ENCODE data around the gene SCN8A. TPM values are rescaled to one million over a fixed set of nuclear protein-coding genes. Genes with fewer than 3 reads are reported as not detected.

SCN8A gene
- total and polyA plus RNA-seq, 2 donors = 0.21 to 0.57 TPM

- 100% methylated on average over 1 of the region's 1 CpG for WGBS
- Histone ChIP-seq H3K9me3 (ENCODE audit: control insufficient read depth in 2 of 2, insufficient read depth in 1 of 2, low read length in 1 of 2) (no peaks in the 10 kb centered on the region), H3K4me3 (ENCODE audit: low read length in 2 of 2) (no peak overlapping the region), H3K27ac (ENCODE audit: low read depth in 1 of 2, low read length in 1 of 2) (no peak overlapping the region), H3K27me3 (ENCODE audit: control insufficient read depth in 2 of 2, insufficient read depth in 1 of 2, low read length in 1 of 2) (no peaks in the 10 kb centered on the region), H3K36me3 (ENCODE audit: control insufficient read depth in 2 of 2, insufficient read depth in 2 of 2, low read length in 1 of 2) (no peaks in the 10 kb centered on the region), H3K4me1 (ENCODE audit: control insufficient read depth in 2 of 2, insufficient read depth in 2 of 2, low read length in 2 of 2) (no peaks in the 10 kb centered on the region)
- DNase-seq (ENCODE audit: low read depth in 6 of 9, low spot score in 9 of 9) = no peak
Observed at GRCh38 chr12:51705450-51705849, 114.4 kb downstream of the SCN8A start.

DNA sequence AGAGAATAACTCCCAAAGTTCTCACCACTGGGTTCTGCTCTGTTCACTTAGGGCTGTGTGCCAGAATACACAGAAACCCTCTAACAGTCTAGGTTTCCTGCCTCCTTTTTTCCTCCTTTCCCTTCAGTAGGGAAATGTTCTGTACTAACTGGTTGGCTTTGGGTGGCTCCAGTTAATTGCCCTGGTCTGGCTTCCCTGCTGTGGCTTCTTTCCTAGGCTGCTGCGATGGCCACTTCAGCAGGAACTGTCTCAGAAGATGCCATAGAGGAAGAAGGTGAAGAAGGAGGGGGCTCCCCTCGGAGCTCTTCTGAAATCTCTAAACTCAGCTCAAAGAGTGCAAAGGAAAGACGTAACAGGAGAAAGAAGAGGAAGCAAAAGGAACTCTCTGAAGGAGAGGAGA, 115.2 kb downstream of the SCN8A start:
- Histone ChIP-seq H3K4me1 (ENCODE audit: control insufficient read depth in 2 of 2, insufficient read depth in 2 of 2, low read length in 2 of 2) (no peaks in the 10 kb centered on the region), H3K9me3 (ENCODE audit: control insufficient read depth in 2 of 2, insufficient read depth in 1 of 2, low read length in 1 of 2) (no peaks in the 10 kb centered on the region), H3K36me3 (ENCODE audit: control insufficient read depth in 2 of 2, insufficient read depth in 2 of 2, low read length in 1 of 2) (no peaks in the 10 kb centered on the region), H3K27ac (ENCODE audit: low read depth in 1 of 2, low read length in 1 of 2) (no peak overlapping the region), H3K4me3 (ENCODE audit: low read length in 2 of 2) (no peak overlapping the region), H3K27me3 (ENCODE audit: control insufficient read depth in 2 of 2, insufficient read depth in 1 of 2, low read length in 1 of 2) (no peaks in the 10 kb centered on the region)
- no peak for DNase-seq (ENCODE audit: low read depth in 6 of 9, low spot score in 9 of 9)
- WGBS = 93% methylated on average over 3 of the region's 3 CpGs

- Histone ChIP-seq H3K9me3 (ENCODE audit: control insufficient read depth in 2 of 2, insufficient read depth in 1 of 2, low read length in 1 of 2) (no peaks in the 10 kb centered on the region), H3K36me3 (ENCODE audit: control insufficient read depth in 2 of 2, insufficient read depth in 2 of 2, low read length in 1 of 2) (no peaks in the 10 kb centered on the region), H3K4me3 (ENCODE audit: low read length in 2 of 2) (no peak overlapping the region), H3K27ac (ENCODE audit: low read depth in 1 of 2, low read length in 1 of 2) (no peak overlapping the region), H3K27me3 (ENCODE audit: control insufficient read depth in 2 of 2, insufficient read depth in 1 of 2, low read length in 1 of 2) (no peaks in the 10 kb centered on the region), H3K4me1 (ENCODE audit: control insufficient read depth in 2 of 2, insufficient read depth in 2 of 2, low read length in 2 of 2) (no peaks in the 10 kb centered on the region)
- no peak for DNase-seq (ENCODE audit: low read depth in 6 of 9, low spot score in 9 of 9)
- WGBS = 95% methylated on average over 2 of the region's 2 CpGs
Observed at GRCh38 chr12:51714666-51715065, 123.6 kb downstream of the SCN8A start.

DNA sequence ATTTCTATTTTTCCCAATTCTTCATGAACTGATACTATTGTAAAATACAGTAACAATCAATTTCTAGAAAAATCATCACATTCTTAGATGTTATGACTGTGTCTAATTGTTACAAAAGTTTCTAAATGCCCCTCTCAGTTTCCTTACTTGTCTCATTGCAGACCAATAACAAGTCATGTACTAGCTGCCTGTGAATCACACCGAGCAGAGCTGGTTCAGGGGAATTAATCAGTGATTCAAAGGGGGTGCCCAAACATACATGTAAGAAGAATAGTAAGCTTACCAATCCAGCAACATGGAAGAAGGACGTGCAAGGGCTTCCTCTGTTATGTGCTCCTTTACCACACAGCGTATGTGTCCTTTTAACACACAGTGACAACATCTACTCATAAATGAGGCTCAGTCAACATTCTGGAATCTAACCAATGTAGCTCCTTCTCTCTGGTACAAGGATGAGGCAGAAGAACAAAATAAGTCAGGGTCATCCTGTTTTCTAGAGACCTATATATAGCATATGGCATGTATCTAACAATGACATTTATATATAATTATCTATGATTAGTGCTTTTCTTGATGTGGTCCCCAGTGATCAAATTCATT, 126.4 kb downstream of the SCN8A start:
- Histone ChIP-seq H3K36me3 (ENCODE audit: control insufficient read depth in 2 of 2, insufficient read depth in 2 of 2, low read length in 1 of 2) (no peaks in the 10 kb centered on the region), H3K27me3 (ENCODE audit: control insufficient read depth in 2 of 2, insufficient read depth in 1 of 2, low read length in 1 of 2) (peaks cover 0 to 18% of the 10 kb centered on the region in 2 donors), H3K4me1 (ENCODE audit: control insufficient read depth in 2 of 2, insufficient read depth in 2 of 2, low read length in 2 of 2) (peaks cover 0 to 7% of the 10 kb centered on the region in 2 donors), H3K4me3 (ENCODE audit: low read length in 2 of 2) (no peak overlapping the region), H3K27ac (ENCODE audit: low read depth in 1 of 2, low read length in 1 of 2) (no peak overlapping the region), H3K9me3 (ENCODE audit: control insufficient read depth in 2 of 2, insufficient read depth in 1 of 2, low read length in 1 of 2) (peaks cover 0 to 5% of the 10 kb centered on the region in 2 donors)
- no peak for DNase-seq (ENCODE audit: low read depth in 6 of 9, low spot score in 9 of 9)
- 98% methylated on average over 3 of the region's 3 CpGs for WGBS

GRCh38 chr12:51721282-51721940, 130.4 kb downstream of the SCN8A start:
- peak overlapping the region in 1 of 2 donors; percentile 42 for H3K4me3 ChIP-seq (ENCODE audit: low read length in 2 of 2)
- no peaks in the 10 kb centered on the region for H3K36me3 ChIP-seq (ENCODE audit: control insufficient read depth in 2 of 2, insufficient read depth in 2 of 2, low read length in 1 of 2)
- peak in 7 of 9 donors; percentile 5 to 54 (median 11) for DNase-seq (ENCODE audit: low read depth in 6 of 9, low spot score in 9 of 9)
- no peak overlapping the region for H3K27ac ChIP-seq (ENCODE audit: low read depth in 1 of 2, low read length in 1 of 2)
- H3K4me1 ChIP-seq (ENCODE audit: control insufficient read depth in 2 of 2, insufficient read depth in 2 of 2, low read length in 2 of 2) = peaks cover 0 to 7% of the 10 kb centered on the region in 2 donors
- peaks cover 0 to 5% of the 10 kb centered on the region in 2 donors for H3K9me3 ChIP-seq (ENCODE audit: control insufficient read depth in 2 of 2, insufficient read depth in 1 of 2, low read length in 1 of 2)
- H3K27me3 ChIP-seq (ENCODE audit: control insufficient read depth in 2 of 2, insufficient read depth in 1 of 2, low read length in 1 of 2) = peaks cover 0 to 29% of the 10 kb centered on the region in 2 donors
- 17% methylated on average over 44 of the region's 44 CpGs for WGBS

GRCh38 chr12:51722431-51722830, 131.4 kb downstream of the SCN8A start:
- H3K27ac ChIP-seq (ENCODE audit: low read depth in 1 of 2, low read length in 1 of 2) = no peak overlapping the region
- no peak for DNase-seq (ENCODE audit: low read depth in 6 of 9, low spot score in 9 of 9)

GRCh38 chr12:51726161-51726560, 135.1 kb downstream of the SCN8A start:
- H3K36me3 ChIP-seq (ENCODE audit: control insufficient read depth in 2 of 2, insufficient read depth in 2 of 2, low read length in 1 of 2) = no peaks in the 10 kb centered on the region
- peaks cover 0 to 7% of the 10 kb centered on the region in 2 donors for H3K4me1 ChIP-seq (ENCODE audit: control insufficient read depth in 2 of 2, insufficient read depth in 2 of 2, low read length in 2 of 2)
- DNase-seq (ENCODE audit: low read depth in 6 of 9, low spot score in 9 of 9) = no peak
- H3K27me3 ChIP-seq (ENCODE audit: control insufficient read depth in 2 of 2, insufficient read depth in 1 of 2, low read length in 1 of 2) = peaks cover 0 to 23% of the 10 kb centered on the region in 2 donors
- peaks cover 0 to 5% of the 10 kb centered on the region in 2 donors for H3K9me3 ChIP-seq (ENCODE audit: control insufficient read depth in 2 of 2, insufficient read depth in 1 of 2, low read length in 1 of 2)
- 99% methylated on average over 1 of the region's 1 CpG for WGBS
- no peak overlapping the region for H3K27ac ChIP-seq (ENCODE audit: low read depth in 1 of 2, low read length in 1 of 2)
- no peak overlapping the region for H3K4me3 ChIP-seq (ENCODE audit: low read length in 2 of 2)

More at GRCh38 chr12:51722431-51722830, 131.4 kb downstream of the SCN8A start:
- no peaks in the 10 kb centered on the region for H3K36me3 ChIP-seq (ENCODE audit: control insufficient read depth in 2 of 2, insufficient read depth in 2 of 2, low read length in 1 of 2)
- H3K4me3 ChIP-seq (ENCODE audit: low read length in 2 of 2) = no peak overlapping the region
- H3K9me3 ChIP-seq (ENCODE audit: control insufficient read depth in 2 of 2, insufficient read depth in 1 of 2, low read length in 1 of 2) = peaks cover 0 to 5% of the 10 kb centered on the region in 2 donors
- H3K4me1 ChIP-seq (ENCODE audit: control insufficient read depth in 2 of 2, insufficient read depth in 2 of 2, low read length in 2 of 2) = peaks cover 0 to 7% of the 10 kb centered on the region in 2 donors
- H3K27me3 ChIP-seq (ENCODE audit: control insufficient read depth in 2 of 2, insufficient read depth in 1 of 2, low read length in 1 of 2) = peaks cover 0 to 29% of the 10 kb centered on the region in 2 donors

DNA sequence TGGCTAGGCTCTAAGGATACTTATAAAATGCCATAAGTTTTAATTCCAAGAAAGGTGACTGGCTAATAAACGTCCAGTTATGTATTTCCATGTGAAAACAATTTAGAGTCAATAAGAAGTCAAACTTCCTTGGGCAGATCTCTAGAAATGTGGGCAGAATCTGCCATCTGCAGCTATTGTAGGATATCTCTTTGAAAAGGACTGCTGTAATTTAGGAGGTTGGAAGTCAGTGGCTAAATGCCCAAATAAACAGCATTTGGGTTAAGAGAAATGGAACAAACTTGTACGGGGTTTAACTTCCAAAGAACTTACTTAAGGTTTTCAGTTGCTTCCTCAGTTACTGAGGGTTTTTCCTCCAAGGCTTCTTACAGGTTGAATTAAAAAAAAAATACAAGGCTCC, 135.9 kb downstream of the SCN8A start:
- DNase-seq (ENCODE audit: low read depth in 6 of 9, low spot score in 9 of 9) = no peak
- H3K4me1 ChIP-seq (ENCODE audit: control insufficient read depth in 2 of 2, insufficient read depth in 2 of 2, low read length in 2 of 2) = no peaks in the 10 kb centered on the region
- H3K9me3 ChIP-seq (ENCODE audit: control insufficient read depth in 2 of 2, insufficient read depth in 1 of 2, low read length in 1 of 2) = no peaks in the 10 kb centered on the region
- WGBS = 91% methylated on average over 2 of the region's 2 CpGs
- H3K27ac ChIP-seq (ENCODE audit: low read depth in 1 of 2, low read length in 1 of 2) = no peak overlapping the region
- H3K4me3 ChIP-seq (ENCODE audit: low read length in 2 of 2) = no peak overlapping the region
- no peaks in the 10 kb centered on the region for H3K36me3 ChIP-seq (ENCODE audit: control insufficient read depth in 2 of 2, insufficient read depth in 2 of 2, low read length in 1 of 2)
- peaks cover 0 to 16% of the 10 kb centered on the region in 2 donors for H3K27me3 ChIP-seq (ENCODE audit: control insufficient read depth in 2 of 2, insufficient read depth in 1 of 2, low read length in 1 of 2)

DNA sequence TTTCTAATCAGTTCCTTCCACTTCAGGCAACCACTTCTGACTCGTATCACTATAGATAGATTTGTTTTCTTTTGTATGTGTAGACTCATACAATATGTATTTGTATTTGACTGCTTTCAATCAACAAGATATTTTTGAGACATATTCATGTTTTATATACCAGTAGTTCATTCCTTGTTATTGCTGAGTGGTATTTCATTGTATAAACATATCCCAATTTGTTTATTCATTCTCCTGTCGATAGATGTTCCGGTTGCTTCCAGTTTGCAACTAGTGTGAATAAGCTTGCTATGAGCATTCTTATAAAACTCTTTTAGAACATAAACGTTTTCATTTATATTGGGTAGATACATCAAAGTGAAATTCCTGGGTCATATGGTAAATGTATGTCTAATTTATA, 138.3 kb downstream of the SCN8A start:
- 94% methylated on average over 4 of the region's 4 CpGs for WGBS

More for the DNA sequence above, 138.3 kb downstream of the SCN8A start:
- Histone ChIP-seq H3K9me3 (ENCODE audit: control insufficient read depth in 2 of 2, insufficient read depth in 1 of 2, low read length in 1 of 2) (no peaks in the 10 kb centered on the region), H3K27ac (ENCODE audit: low read depth in 1 of 2, low read length in 1 of 2) (no peak overlapping the region), H3K36me3 (ENCODE audit: control insufficient read depth in 2 of 2, insufficient read depth in 2 of 2, low read length in 1 of 2) (no peaks in the 10 kb centered on the region), H3K4me1 (ENCODE audit: control insufficient read depth in 2 of 2, insufficient read depth in 2 of 2, low read length in 2 of 2) (no peaks in the 10 kb centered on the region), H3K27me3 (ENCODE audit: control insufficient read depth in 2 of 2, insufficient read depth in 1 of 2, low read length in 1 of 2) (no peaks in the 10 kb centered on the region), H3K4me3 (ENCODE audit: low read length in 2 of 2) (no peak overlapping the region)
- DNase-seq (ENCODE audit: low read depth in 6 of 9, low spot score in 9 of 9) = no peak
